ENCODE results near the gene HS3ST4.

DNA sequence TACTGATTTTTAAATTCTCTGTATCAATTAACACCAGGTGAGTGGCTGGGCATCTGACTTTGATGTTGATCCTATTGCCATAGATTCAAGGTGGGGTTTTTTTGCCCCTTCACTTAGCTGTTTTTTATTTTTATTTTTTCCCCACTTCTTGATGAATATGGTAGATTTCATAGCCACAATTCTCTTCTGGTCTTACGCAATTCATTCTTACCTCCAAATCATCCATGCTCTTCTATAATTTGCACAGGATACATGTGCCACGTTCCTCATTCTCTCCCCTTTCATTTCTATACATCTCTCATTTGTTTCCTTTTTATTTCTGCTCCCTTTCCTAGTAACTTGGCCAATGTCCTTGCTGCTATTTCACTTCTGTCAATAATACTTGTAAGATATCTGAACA, 14.9 kb upstream of the HS3ST4 start:
- TF ChIP-seq, protein P1, sequence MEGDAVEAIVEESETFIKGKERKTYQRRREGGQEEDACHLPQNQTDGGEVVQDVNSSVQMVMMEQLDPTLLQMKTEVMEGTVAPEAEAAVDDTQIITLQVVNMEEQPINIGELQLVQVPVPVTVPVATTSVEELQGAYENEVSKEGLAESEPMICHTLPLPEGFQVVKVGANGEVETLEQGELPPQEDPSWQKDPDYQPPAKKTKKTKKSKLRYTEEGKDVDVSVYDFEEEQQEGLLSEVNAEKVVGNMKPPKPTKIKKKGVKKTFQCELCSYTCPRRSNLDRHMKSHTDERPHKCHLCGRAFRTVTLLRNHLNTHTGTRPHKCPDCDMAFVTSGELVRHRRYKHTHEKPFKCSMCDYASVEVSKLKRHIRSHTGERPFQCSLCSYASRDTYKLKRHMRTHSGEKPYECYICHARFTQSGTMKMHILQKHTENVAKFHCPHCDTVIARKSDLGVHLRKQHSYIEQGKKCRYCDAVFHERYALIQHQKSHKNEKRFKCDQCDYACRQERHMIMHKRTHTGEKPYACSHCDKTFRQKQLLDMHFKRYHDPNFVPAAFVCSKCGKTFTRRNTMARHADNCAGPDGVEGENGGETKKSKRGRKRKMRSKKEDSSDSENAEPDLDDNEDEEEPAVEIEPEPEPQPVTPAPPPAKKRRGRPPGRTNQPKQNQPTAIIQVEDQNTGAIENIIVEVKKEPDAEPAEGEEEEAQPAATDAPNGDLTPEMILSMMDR (IDR thresholded peaks at IDR 0.05), result no peak
- no peak for TF ChIP-seq ZFX (IDR thresholded peaks at IDR 0.05; ENCODE audit: borderline replicate concordance)
